Upper lobe of left lung (tissue), 6 donors: Measurements from ENCODE around the gene TRPM7. TPM values are rescaled to one million over a fixed set of nuclear protein-coding genes. Genes with fewer than 3 reads are reported as not detected.
"Not testable (repeated sequence)": the region's sequence is repeated elsewhere in the genome, so short reads cannot be mapped to it uniquely, and the experiment has no call there.

Source experiments
- ATAC-seq, 2 donors: fragments of 200-7000 bp; cut with Tn5 transposase; one replicate each; pipeline ENCODE4 v1.9.1; 2022; ENCODE audit warnings: mild to moderate bottlenecking in 2 of 2, moderate library complexity in 2 of 2; ENCODE audit not compliant: low FRiP score in 2 of 2
- DNase-seq, 2 donors: peaks; one replicate each; pipeline ENCODE4 v3.0.0-alpha.2; 2019 to 2020
- H3K27ac ChIP-seq, 4 donors: fragments of 200-600 bp; sonication (generic); one replicate each; pipeline ENCODE4 v1.5.1; 2016 to 2019
- H3K27me3 ChIP-seq, 4 donors: fragments of 200-600 bp; sonication (generic); one replicate each; pipeline ENCODE4 v1.5.1; 2017 to 2019
- H3K36me3 ChIP-seq, 4 donors: fragments of 200-600 bp; sonication (generic); one replicate each; pipeline ENCODE4 v1.5.1; 2016 to 2019
- H3K4me1 ChIP-seq, 4 donors: fragments of 200-600 bp; sonication (generic); one replicate each; pipeline ENCODE4 v1.5.1; 2018 to 2019
- H3K4me3 ChIP-seq, 4 donors: fragments of 200-600 bp; sonication (generic); one replicate each; pipeline ENCODE4 v1.5.1; 2017 to 2019; ENCODE audit warnings: mild to moderate bottlenecking in 2 of 4, moderate library complexity in 1 of 4
- H3K9me3 ChIP-seq, 4 donors: fragments of 200-600 bp; sonication (generic); one replicate each; pipeline ENCODE4 v1.5.1; 2018 to 2019
- CTCF ChIP-seq, 6 experiments: fragments of 450-650 bp in 4 of 6; fragments of 200-600 bp in 2 of 6; sonication (generic) in 2 of 6; IDR thresholded peaks; one replicate each; pipeline ENCODE4 v1.5.1; 2016 to 2019; ENCODE audit warnings: antibody characterized with exemption in 6 of 6
- EP300 ChIP-seq, 4 donors: sonication (generic); formaldehyde crosslinking; IDR thresholded peaks; one replicate each; pipeline ENCODE4 v1.5.1; 2017; ENCODE audit warnings: antibody characterized with exemption in 4 of 4, control low read depth in 2 of 4
- POLR2A ChIP-seq, 4 donors: fragments of 450-650 bp; IDR thresholded peaks; one replicate each; pipeline ENCODE4 v1.5.1; 2016 to 2017; ENCODE audit warnings: antibody characterized with exemption in 4 of 4, mild to moderate bottlenecking in 2 of 4
- POLR2AphosphoS5 ChIP-seq, 2 donors: sonication (generic); formaldehyde crosslinking; IDR thresholded peaks; one replicate each; pipeline ENCODE4 v1.5.1; 2017; ENCODE audit warnings: antibody characterized with exemption in 2 of 2
- WGBS, 2 donors: methylation state at CpG; one replicate each; pipeline ENCODE4 v1.1.5; 2017 to 2018; 5-methylcytosine and 5-hydroxymethylcytosine counted together
- total RNA-seq, 6 donors: library from RNA; depleted of rRNA in 4 of 6; stranded (reverse); fragments of >200 nt in 4 of 6; gene quantifications; one replicate each; pipeline versions ENCODE4 v1.1.0 to v1.2.1, GENCODE V29; 2016 to 2021
- donor health status: DM: no; HTN: no; CAD: no; lungs with moderate emphysema.
- donor health status: DM: no; HTN: yes; CAD: no; lungs with severe emphysema.

Gene TRPM7
- total RNA-seq, 6 donors from 2014 or later: 31.4 to 74.3 (median 37.3) TPM

- no peaks in the 10 kb centered on the region for H3K9me3 ChIP-seq
- no peak overlapping the region for H3K4me3 ChIP-seq
- peaks cover 0 to 78% (median 21%) of the 10 kb centered on the region in 4 donors for H3K36me3 ChIP-seq
- H3K4me1 ChIP-seq: no peaks in the 10 kb centered on the region
- no peaks in the 10 kb centered on the region for H3K27me3 ChIP-seq
- no peak for TF ChIP-seq POLR2A (IDR thresholded peaks at IDR 0.05)
- 86 to 93% methylated on average over 1 of the region's 1 CpG for WGBS, 2 donors
- ATAC-seq (no peak), DNase-seq (no peak)
- no peak overlapping the region for H3K27ac ChIP-seq
Measured at GRCh38 chr15:50624616-50625168, 61.9 kb downstream of the TRPM7 start.

GRCh38 chr15:50622361-50622943 is 64.1 kb downstream of the TRPM7 start:
- not testable (repeated sequence) for DNase-seq, H3K4me3 ChIP-seq, H3K4me1 ChIP-seq, H3K27me3 ChIP-seq, H3K9me3 ChIP-seq, H3K27ac ChIP-seq, ATAC-seq
- H3K36me3 ChIP-seq: peaks cover 0 to 75% (median 11%) of the 10 kb centered on the region in 4 donors
- 82 to 90% methylated on average over 8 of the region's 8 CpGs for WGBS, 2 donors

- DNase-seq, H3K27me3 ChIP-seq, H3K4me3 ChIP-seq, H3K27ac ChIP-seq, ATAC-seq, H3K4me1 ChIP-seq, H3K9me3 ChIP-seq: not testable (repeated sequence)
- peaks cover 4 to 73% (median 26%) of the 10 kb centered on the region in 4 donors for H3K36me3 ChIP-seq
- WGBS, 2 donors: 89 to 90% methylated on average over 6 of the region's 6 CpGs
Measured at GRCh38 chr15:50616960-50617359, 69.6 kb downstream of the TRPM7 start.

- WGBS, 2 donors: 90 to 97% methylated on average over 2 of the region's 2 CpGs
- not testable (repeated sequence) for DNase-seq, H3K27me3 ChIP-seq, H3K27ac ChIP-seq, H3K9me3 ChIP-seq, H3K4me3 ChIP-seq, ATAC-seq, H3K4me1 ChIP-seq
- H3K36me3 ChIP-seq: peaks cover 7 to 73% (median 28%) of the 10 kb centered on the region in 4 donors
Measured at GRCh38 chr15:50616554-50616953, 70.0 kb downstream of the TRPM7 start.

GRCh38 chr15:50613600-50613999 is 73.0 kb downstream of the TRPM7 start:
- Histone ChIP-seq H3K4me3 (no peak overlapping the region), H3K36me3 (peaks cover 13 to 75% (median 36%) of the 10 kb centered on the region in 4 donors), H3K27me3 (no peaks in the 10 kb centered on the region), H3K4me1 (no peaks in the 10 kb centered on the region), H3K9me3 (no peaks in the 10 kb centered on the region), H3K27ac (no peak overlapping the region)
- TF ChIP-seq CTCF (IDR thresholded peaks at IDR 0.05): no peak
- TF ChIP-seq POLR2A (IDR thresholded peaks at IDR 0.05): no peak
- TF ChIP-seq EP300 (IDR thresholded peaks at IDR 0.05): no peak
- TF ChIP-seq POLR2AphosphoS5 (IDR thresholded peaks at IDR 0.05): no peak
- ATAC-seq (no peak), DNase-seq (no peak)
- 87 to 90% methylated on average over 5 of the region's 5 CpGs for WGBS, 2 donors

- H3K4me1 ChIP-seq: no peaks in the 10 kb centered on the region
- no peak overlapping the region for H3K4me3 ChIP-seq
- TF ChIP-seq CTCF (IDR thresholded peaks at IDR 0.05) (no peak), POLR2A (IDR thresholded peaks at IDR 0.05) (no peak), EP300 (IDR thresholded peaks at IDR 0.05) (no peak), POLR2AphosphoS5 (IDR thresholded peaks at IDR 0.05) (no peak)
- WGBS, 2 donors: 96 to 98% methylated on average over 1 of the region's 1 CpG
- H3K27ac ChIP-seq: no peak overlapping the region
- H3K9me3 ChIP-seq: no peaks in the 10 kb centered on the region
- no peaks in the 10 kb centered on the region for H3K27me3 ChIP-seq
- no peak for ATAC-seq
- H3K36me3 ChIP-seq: peaks cover 11 to 93% (median 33%) of the 10 kb centered on the region in 4 donors
- DNase-seq: no peak
Measured at GRCh38 chr15:50607129-50607528, 79.5 kb downstream of the TRPM7 start.

- WGBS, 2 donors: 88 to 90% methylated on average over 2 of the region's 2 CpGs
Measured at GRCh38 chr15:50605462-50605861, 81.1 kb downstream of the TRPM7 start.

GRCh38 chr15:50602028-50602427 is 84.6 kb downstream of the TRPM7 start:
- ATAC-seq, H3K27me3 ChIP-seq, H3K27ac ChIP-seq, H3K4me3 ChIP-seq, H3K9me3 ChIP-seq, H3K4me1 ChIP-seq, DNase-seq: not testable (repeated sequence)
- peaks cover 0 to 87% (median 37%) of the 10 kb centered on the region in 4 donors for H3K36me3 ChIP-seq
- 94 to 96% methylated on average over 5 of the region's 5 CpGs for WGBS, 2 donors

More at GRCh38 chr15:50605462-50605861, 81.1 kb downstream of the TRPM7 start:
- TF ChIP-seq POLR2A (IDR thresholded peaks at IDR 0.05): no peak
- H3K27me3 ChIP-seq: no peaks in the 10 kb centered on the region
- H3K4me1 ChIP-seq: no peaks in the 10 kb centered on the region
- H3K36me3 ChIP-seq: peaks cover 6 to 89% (median 29%) of the 10 kb centered on the region in 4 donors
- no peak for ATAC-seq
- DNase-seq: no peak
- H3K4me3 ChIP-seq: no peak overlapping the region
- no peaks in the 10 kb centered on the region for H3K9me3 ChIP-seq
- no peak overlapping the region for H3K27ac ChIP-seq
